MM.1S (cell line): ENCODE measurements around the gene AGAP3.

Experiments
- CTCF ChIP-seq: fragments of 300-600 bp; sonication (generic); IDR thresholded peaks from 2 replicates; pipeline ENCODE4 v1.5.1; 2016; ENCODE audit warnings: antibody characterized with exemption, low read length, mixed read lengths
- EZH2 ChIP-seq: fragments of 300-600 bp; sonication (generic); optimal IDR thresholded peaks from 2 replicates; pipeline ENCODE3; 2017; ENCODE audit warnings: low read depth, mild to moderate bottlenecking, antibody characterized with exemption, low read length, mixed read lengths
- EZH2phosphoT487 ChIP-seq: fragments of 300-600 bp; sonication (generic); IDR thresholded peaks from 2 replicates; pipeline ENCODE4 v1.6.1; 2018; ENCODE audit warnings: antibody characterized with exemption, low read length

DNA sequence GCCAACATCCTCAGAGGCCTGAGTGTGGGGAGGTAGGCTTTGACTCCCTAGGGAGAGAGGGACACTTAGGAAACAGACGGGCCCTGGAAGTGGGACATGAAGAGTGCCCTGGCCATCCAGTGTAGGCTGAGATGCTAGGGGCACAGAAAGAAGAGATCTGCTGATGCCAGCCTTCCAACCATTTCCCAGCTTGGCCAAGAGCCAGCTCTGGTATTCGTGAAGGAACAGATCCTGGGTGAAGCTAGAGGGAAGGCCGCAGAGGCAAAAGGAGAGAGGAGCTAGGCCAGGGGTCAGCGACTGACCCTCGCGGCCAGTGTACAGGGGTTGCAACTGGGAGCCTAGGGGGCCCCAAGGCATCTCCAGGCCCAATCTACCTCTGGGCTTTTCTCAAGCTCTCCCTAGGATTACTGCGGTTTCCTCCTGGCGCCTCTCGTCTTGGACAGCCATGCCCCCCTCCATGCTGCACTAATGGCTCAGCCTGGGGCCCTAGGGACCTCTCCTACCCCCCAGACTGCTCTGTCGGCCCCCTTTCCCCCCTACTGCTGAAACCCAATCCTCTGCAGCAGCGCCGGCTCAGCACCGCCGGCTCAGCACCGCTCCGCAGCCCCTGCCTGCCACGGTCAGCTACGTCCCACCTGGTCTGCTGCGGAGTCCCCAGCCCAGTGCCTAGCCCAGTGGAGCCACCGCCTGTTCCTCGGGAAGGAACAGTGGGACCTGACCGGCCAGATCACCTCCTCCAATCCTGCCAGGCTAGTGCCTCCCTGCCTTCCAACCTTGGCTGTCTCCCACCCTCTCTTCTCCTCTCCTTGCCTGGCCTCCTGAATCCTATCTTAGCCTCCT is 38.1 kb upstream of the AGAP3 start, which contains the start of gene ASIC3:
- TF ChIP-seq CTCF (no peak), EZH2 (no peak), EZH2phosphoT487 (no peak)
